GM18870 (cell line): ENCODE measurements around the gene PTCHD1.
A peak's percentile ranks its signal among the peaks of the same experiment; 100 is the strongest.

Experiments
- ATAC-seq: cut with Tn5 transposase; IDR thresholded peaks from one replicate; pipeline ENCODE4 v1.9.1; 2021; ENCODE audit warnings: moderate library complexity; ENCODE audit not compliant: unreplicated experiment

PTCHD1 gene

GRCh38 chrX:23334848-23335599 lies at the start of gene PTCHD1:
TSS of gene PTCHD1 (plus strand) at chrX:23334849. CDS start at chrX:23334876, 27 bp downstream.
- ATAC-seq = no peak

GRCh38 chrX:23286731-23287130 lies 47.9 kb upstream of the PTCHD1 start:
- no peak for ATAC-seq

- no peak for ATAC-seq
Observed at GRCh38 chrX:23287191-23287725, 47.4 kb upstream of the PTCHD1 start.

- ATAC-seq = no peak
Observed at GRCh38 chrX:23292354-23292987, 42.2 kb upstream of the PTCHD1 start.

- no peak for ATAC-seq
Observed at GRCh38 chrX:23292988-23293651, 41.5 kb upstream of the PTCHD1 start.

- ATAC-seq = no peak
Observed at GRCh38 chrX:23304881-23305280, 29.8 kb upstream of the PTCHD1 start.

GRCh38 chrX:23311731-23312130 lies 22.9 kb upstream of the PTCHD1 start:
- no peak for ATAC-seq

- no peak for ATAC-seq
Observed at GRCh38 chrX:23312136-23312535, 22.5 kb upstream of the PTCHD1 start.

- peak; percentile 76 for ATAC-seq
Observed at GRCh38 chrX:23317799-23318724, 16.6 kb upstream of the PTCHD1 start.

GRCh38 chrX:23327104-23327503 lies 7.5 kb upstream of the PTCHD1 start:
- no peak for ATAC-seq

GRCh38 chrX:23331701-23332100 lies 2.9 kb upstream of the PTCHD1 start:
- no peak for ATAC-seq

GRCh38 chrX:23332101-23332887 lies 2.4 kb upstream of the PTCHD1 start:
- ATAC-seq = no peak

- ATAC-seq = no peak
Observed at GRCh38 chrX:23332888-23333821, 1.5 kb upstream of the PTCHD1 start.

GRCh38 chrX:23333842-23334520 lies 668 bp upstream of the PTCHD1 start:
- no peak for ATAC-seq

GRCh38 chrX:23334521-23334847 lies 165 bp upstream of the PTCHD1 start:
- no peak for ATAC-seq

GRCh38 chrX:23338334-23338733 lies 3.7 kb downstream of the PTCHD1 start:
- no peak for ATAC-seq

GRCh38 chrX:23341452-23341851 lies 6.8 kb downstream of the PTCHD1 start:
- no peak for ATAC-seq

- no peak for ATAC-seq
Observed at GRCh38 chrX:23344238-23344903, 9.7 kb downstream of the PTCHD1 start.
